ENCODE results near the gene SLC22A16.

The SLC22A16 gene

GRCh38 chr6:110399219-110400071 is 77.0 kb downstream of the SLC22A16 start:
- DNase-seq = no peak

GRCh38 chr6:110398778-110399177 is 77.6 kb downstream of the SLC22A16 start:
- no peak for DNase-seq

- no peak for DNase-seq
Measured at GRCh38 chr6:110395221-110395620, 81.2 kb downstream of the SLC22A16 start.

GRCh38 chr6:110394409-110394808 is 82.0 kb downstream of the SLC22A16 start:
- DNase-seq = no peak

- DNase-seq = no peak
Measured at GRCh38 chr6:110392727-110393126, 83.7 kb downstream of the SLC22A16 start.

- no peak for DNase-seq
Measured at GRCh38 chr6:110390404-110390803, 86.0 kb downstream of the SLC22A16 start.

GRCh38 chr6:110389689-110390382 is 86.6 kb downstream of the SLC22A16 start:
- DNase-seq = no peak

- no peak for DNase-seq
Measured at GRCh38 chr6:110387986-110388385, 88.4 kb downstream of the SLC22A16 start.

GRCh38 chr6:110385458-110385863 is 91.0 kb downstream of the SLC22A16 start:
- DNase-seq = no peak

- no peak for DNase-seq
Measured at GRCh38 chr6:110378552-110378951, 97.9 kb downstream of the SLC22A16 start.

All from GOT3 (cell line).